SK-N-SH (cell line): ENCODE results near the gene ZNF569. TPM values are rescaled to one million over a fixed set of nuclear protein-coding genes. Genes with fewer than 3 reads are reported as not detected.
"Not testable (repeated sequence)": the region's sequence is repeated elsewhere in the genome, so short reads cannot be mapped to it uniquely, and the experiment has no call there.

Experiments
- CTCF ChIA-PET: fragments of 300-600, 350-600 bp; formaldehyde crosslinking; extraction: SDS; loops from one replicate; lab custom pipeline; 2021; lab: Yijun Ruan, JAX
- POLR2A ChIA-PET: fragments of 350-600 bp; sonication (Branson Sonifier 250); formaldehyde crosslinking; extraction: SDS; loops from one replicate; lab custom pipeline; 2020; ENCODE audit warnings: antibody characterized with exemption, inconsistent platforms; lab: Yijun Ruan, JAX
- DNase-seq: peaks from one replicate; pipeline ENCODE4 v3.0.0; 2012
- H2AFZ ChIP-seq: fragments of 200-600 bp; sonication (generic); 2 replicates; pipeline ENCODE4 v1.8.1; 2016; ENCODE audit warnings: antibody characterized with exemption, mild to moderate bottlenecking, low read depth
- H3F3A ChIP-seq: fragments of 200-600 bp; sonication (generic); replicated peaks from 2 replicates; pipeline ENCODE3; 2016; ENCODE audit warnings: antibody characterized with exemption, mild to moderate bottlenecking; ENCODE audit not compliant: insufficient read depth
- H3K27ac ChIP-seq, 2 experiments: fragments of 200-500 bp in 1 of 2; fragments of 200-600 bp in 1 of 2; sonication (Bioruptor generic) in 1 of 2; sonication (generic), shearing (Covaris generic) in 1 of 2; 2 replicates each; pipeline versions ENCODE4 v1.5.1 to v1.6.1; 2014 to 2016; ENCODE audit warnings: low read depth in 2 of 2, inconsistent platforms in 1 of 2, low read length in 1 of 2, mild to moderate bottlenecking in 1 of 2, mixed read lengths in 1 of 2
- H3K27me3 ChIP-seq: fragments of 200-600 bp; sonication (generic), shearing (Covaris generic); 2 replicates; pipeline ENCODE4 v1.6.1; 2016; ENCODE audit warnings: mixed run types; ENCODE audit not compliant: insufficient read depth
- H3K36me3 ChIP-seq, 2 experiments: fragments of 200-500 bp in 1 of 2; fragments of 200-600 bp in 1 of 2; sonication (Bioruptor generic) in 1 of 2; sonication (generic) in 1 of 2; replicated peaks in 1 of 2; 2 replicates each; pipeline versions ENCODE3 to v1.5.1; 2014 to 2016; ENCODE audit warnings: low read length in 1 of 2, mild to moderate bottlenecking in 1 of 2; ENCODE audit not compliant: insufficient read depth in 2 of 2, control insufficient read depth in 1 of 2
- H3K4me1 ChIP-seq, 2 experiments: fragments of 200-500 bp in 1 of 2; fragments of 200-600 bp in 1 of 2; sonication (Bioruptor generic) in 1 of 2; sonication (generic), shearing (Covaris generic) in 1 of 2; 2 replicates each; pipeline versions ENCODE4 v1.5.1 to v1.6.1; 2014 to 2016; ENCODE audit warnings: low read depth in 1 of 2, low read length in 1 of 2, mixed run types in 1 of 2; ENCODE audit not compliant: insufficient read depth in 2 of 2, control insufficient read depth in 1 of 2
- H3K4me2 ChIP-seq: fragments of 200-600 bp; sonication (generic), shearing (Covaris generic); 2 replicates; pipeline ENCODE4 v1.6.1; 2017; ENCODE audit warnings: mixed run types
- H3K4me3 ChIP-seq, 2 experiments: fragments of 200-500 bp in 1 of 2; fragments of 200-600 bp in 1 of 2; sonication (Bioruptor generic) in 1 of 2; sonication (generic), shearing (Covaris generic) in 1 of 2; 2 replicates each; pipeline versions ENCODE4 v1.5.1 to v1.8.1; 2014 to 2016; ENCODE audit warnings: low read depth in 2 of 2, inconsistent platforms in 1 of 2, low read length in 1 of 2, mild to moderate bottlenecking in 1 of 2, mixed read lengths in 1 of 2, moderate library complexity in 1 of 2
- H3K79me2 ChIP-seq: fragments of 200-600 bp; sonication (generic); 2 replicates; pipeline ENCODE4 v1.8.1; 2017; ENCODE audit warnings: mild to moderate bottlenecking; ENCODE audit not compliant: insufficient read depth
- H3K9ac ChIP-seq: fragments of 200-600 bp; sonication (generic); 2 replicates; pipeline ENCODE4 v1.6.1; 2017; ENCODE audit warnings: mixed run types
- H3K9me2 ChIP-seq: fragments of 200-600 bp; sonication (generic); 2 replicates; pipeline ENCODE4 v1.6.1; 2017; ENCODE audit warnings: mixed run types
- H3K9me3 ChIP-seq: fragments of 200-600 bp; sonication (generic); 2 replicates; pipeline ENCODE4 v1.6.1; 2017; ENCODE audit warnings: mixed run types, mild to moderate bottlenecking, moderate library complexity
- H4K20me1 ChIP-seq: fragments of 200-600 bp; sonication (generic); 2 replicates; pipeline ENCODE4 v1.6.1; 2017; ENCODE audit warnings: mild to moderate bottlenecking, mixed run types; ENCODE audit not compliant: insufficient read depth
- CTCF ChIP-seq: fragments of 200-600 bp; sonication (generic); IDR thresholded peaks from 2 replicates; pipeline ENCODE4 v1.6.1; 2017; ENCODE audit warnings: antibody characterized with exemption, mild to moderate bottlenecking, moderate library complexity
- ELF1 ChIP-seq: IDR thresholded peaks from 2 replicates; pipeline ENCODE4 v1.4.0; 2012
- FOXJ3 ChIP-seq: sonication (generic); formaldehyde crosslinking; IDR thresholded peaks from 2 replicates; pipeline ENCODE4 v1.5.1; 2020; ENCODE audit warnings: mild to moderate bottlenecking, missing genetic modification reagents
- FOXM1 ChIP-seq: IDR thresholded peaks from 2 replicates; pipeline ENCODE4 v1.4.0; 2012; ENCODE audit warnings: low read depth, mild to moderate bottlenecking
- GABPA ChIP-seq: IDR thresholded peaks from 2 replicates; pipeline ENCODE4 v1.4.0; 2012; ENCODE audit warnings: low read depth, mild to moderate bottlenecking
- JUND ChIP-seq: IDR thresholded peaks from 2 replicates; pipeline ENCODE4 v1.4.0; 2012
- MAX ChIP-seq: IDR thresholded peaks from 2 replicates; pipeline ENCODE4 v1.4.0; 2012; ENCODE audit warnings: low read depth
- NFIC ChIP-seq: IDR thresholded peaks from 2 replicates; pipeline ENCODE4 v1.4.0; 2012; ENCODE audit warnings: borderline replicate concordance
- RCOR1 ChIP-seq: fragments of 150-350 bp; IDR thresholded peaks from 2 replicates; pipeline ENCODE4 v1.6.1; 2017; ENCODE audit warnings: antibody characterized with exemption, low read length
- REST ChIP-seq: IDR thresholded peaks from 2 replicates; pipeline ENCODE4 v1.6.1; 2012; ENCODE audit warnings: mild to moderate bottlenecking, low read depth, low read length, moderate library complexity
- SMC3 ChIP-seq: IDR thresholded peaks from 2 replicates; pipeline ENCODE4 v1.6.1; 2012; ENCODE audit warnings: low read depth, low read length, improper control_type of control experiment
- ZBTB33 ChIP-seq: IDR thresholded peaks from 2 replicates; pipeline ENCODE4 v1.4.0; 2012; ENCODE audit warnings: low read depth, borderline replicate concordance
- WGBS: methylation state at CpG from one replicate; pipeline ENCODE4 v1.1.6; 2017; ENCODE audit warnings: low lambda C conversion rate; 5-methylcytosine and 5-hydroxymethylcytosine counted together
- polyA plus RNA-seq, 3 experiments: library from polyadenylated mRNA; depleted of rRNA; stranded (reverse); fragments of >200 nt; gene quantifications; 2 replicates each; pipeline ENCODE4 v1.2.3, GENCODE V29; 2012

Gene ZNF569
- polyA plus RNA-seq, 1 of the 3 experiments (the other 2 are of a cell fraction): 2.0 TPM

- H2AFZ ChIP-seq: no peak overlapping the region
- no peaks in the 10 kb centered on the region for H4K20me1 ChIP-seq
- no peak overlapping the region for H3K27ac ChIP-seq
- ChIA-PET POLR2A (no interaction called here), CTCF (no interaction called here)
- peaks cover 73% of the 10 kb centered on the region for H3K9me3 ChIP-seq
- H3K4me1 ChIP-seq: no peaks in the 10 kb centered on the region
- H3K79me2 ChIP-seq: no peaks in the 10 kb centered on the region
- no peak for TF ChIP-seq RCOR1
- TF ChIP-seq FOXJ3 (CRISPR knock-in tag): no peak
- TF ChIP-seq NFIC: no peak
- TF ChIP-seq FOXM1: no peak
- no peak for TF ChIP-seq MAX
- TF ChIP-seq SMC3: no peak
- TF ChIP-seq ELF1: no peak
- TF ChIP-seq ZBTB33: no peak
- no peak for TF ChIP-seq CTCF
- no peak for TF ChIP-seq JUND
- TF ChIP-seq REST: no peak
- no peak for TF ChIP-seq GABPA
- H3K36me3 ChIP-seq: peaks cover 27 to 38% of the 10 kb centered on the region in 2 experiments
- no peak overlapping the region for H3K4me2 ChIP-seq
- H3K9me2 ChIP-seq: no peaks in the 10 kb centered on the region
- WGBS: 71% methylated on average over 2 of the region's 2 CpGs
- H3F3A ChIP-seq: peaks cover 3% of the 10 kb centered on the region
- H3K9ac ChIP-seq: no peak overlapping the region
- no peak for DNase-seq
- no peak overlapping the region; a peak in 1 of 4 replicates for H3K4me3 ChIP-seq
- H3K27me3 ChIP-seq: no peaks in the 10 kb centered on the region
Observed at GRCh38 chr19:37412700-37413099, 54.5 kb downstream of the ZNF569 start.

GRCh38 chr19:37406140-37406846, 61.0 kb downstream of the ZNF569 start:
- H3F3A ChIP-seq, H3K4me2 ChIP-seq, CTCF ChIA-PET, H2AFZ ChIP-seq, POLR2A ChIA-PET, H3K9ac ChIP-seq, H3K27me3 ChIP-seq, H3K9me2 ChIP-seq, H3K4me3 ChIP-seq, H3K4me1 ChIP-seq, H3K27ac ChIP-seq, H4K20me1 ChIP-seq, H3K79me2 ChIP-seq, H3K36me3 ChIP-seq, DNase-seq: not testable (repeated sequence)
- peaks cover 22% of the 10 kb centered on the region; the same call in 1 of the 2 replicates for H3K9me3 ChIP-seq
- WGBS: 27% methylated on average over 6 of the region's 6 CpGs
